ENCODE results near the gene ELL2. TPM values are rescaled to one million over a fixed set of nuclear protein-coding genes. Genes with fewer than 3 reads are reported as not detected.
A peak's percentile ranks its signal among the peaks of the same experiment; 100 is the strongest.

The ELL2 gene
- total and polyA plus RNA-seq, 8 donors, result 15.3 to 62.7 (median 24.3) TPM

- ATAC-seq (peak; percentile 29), DNase-seq (no peak)
- intact Hi-C loops (cut with DNase I), result no loop called here
- TF ChIP-seq, protein P1, sequence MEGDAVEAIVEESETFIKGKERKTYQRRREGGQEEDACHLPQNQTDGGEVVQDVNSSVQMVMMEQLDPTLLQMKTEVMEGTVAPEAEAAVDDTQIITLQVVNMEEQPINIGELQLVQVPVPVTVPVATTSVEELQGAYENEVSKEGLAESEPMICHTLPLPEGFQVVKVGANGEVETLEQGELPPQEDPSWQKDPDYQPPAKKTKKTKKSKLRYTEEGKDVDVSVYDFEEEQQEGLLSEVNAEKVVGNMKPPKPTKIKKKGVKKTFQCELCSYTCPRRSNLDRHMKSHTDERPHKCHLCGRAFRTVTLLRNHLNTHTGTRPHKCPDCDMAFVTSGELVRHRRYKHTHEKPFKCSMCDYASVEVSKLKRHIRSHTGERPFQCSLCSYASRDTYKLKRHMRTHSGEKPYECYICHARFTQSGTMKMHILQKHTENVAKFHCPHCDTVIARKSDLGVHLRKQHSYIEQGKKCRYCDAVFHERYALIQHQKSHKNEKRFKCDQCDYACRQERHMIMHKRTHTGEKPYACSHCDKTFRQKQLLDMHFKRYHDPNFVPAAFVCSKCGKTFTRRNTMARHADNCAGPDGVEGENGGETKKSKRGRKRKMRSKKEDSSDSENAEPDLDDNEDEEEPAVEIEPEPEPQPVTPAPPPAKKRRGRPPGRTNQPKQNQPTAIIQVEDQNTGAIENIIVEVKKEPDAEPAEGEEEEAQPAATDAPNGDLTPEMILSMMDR (IDR thresholded peaks at IDR 0.05), result no peak
- Histone ChIP-seq H3K4me1 (peaks cover 3 to 10% of the 10 kb centered on the region in 2 donors), H3K27me3 (no peaks in the 10 kb centered on the region), H3K36me3 (no peaks in the 10 kb centered on the region), H3K4me3 (no peak overlapping the region), H3K9me3 (no peaks in the 10 kb centered on the region), H3K27ac (no peak overlapping the region)
Measured at GRCh38 chr5:95973793-95974325, 12.2 kb upstream of the ELL2 start.

- no peak overlapping the region for H3K4me3 ChIP-seq
- no peaks in the 10 kb centered on the region for H3K36me3 ChIP-seq
- H3K27ac ChIP-seq, result no peak overlapping the region
- intact Hi-C loops (cut with DNase I), result no loop called here
- no peaks in the 10 kb centered on the region for H3K27me3 ChIP-seq
- TF ChIP-seq, protein P1 (IDR thresholded peaks at IDR 0.05), result no peak
- ATAC-seq, result no peak
- H3K9me3 ChIP-seq, result no peaks in the 10 kb centered on the region
- DNase-seq, result no peak
- peaks cover 3 to 10% of the 10 kb centered on the region in 2 donors for H3K4me1 ChIP-seq
Measured at GRCh38 chr5:95972196-95972595, 10.5 kb upstream of the ELL2 start.

- TF ChIP-seq, protein P1 (IDR thresholded peaks at IDR 0.05), result no peak
- Histone ChIP-seq H3K27me3 (no peaks in the 10 kb centered on the region), H3K36me3 (no peaks in the 10 kb centered on the region), H3K4me1 (peaks cover 3 to 10% of the 10 kb centered on the region in 2 donors), H3K9me3 (no peaks in the 10 kb centered on the region), H3K27ac (no peak overlapping the region), H3K4me3 (no peak overlapping the region)
- DNase-seq, result no peak
- intact Hi-C loops (cut with DNase I), result no loop called here
- no peak for ATAC-seq
Measured at GRCh38 chr5:95970359-95970704, 8.7 kb upstream of the ELL2 start.

GRCh38 chr5:95969651-95970358 lies 8.2 kb upstream of the ELL2 start:
- peak overlapping the region in 1 of 2 donors; percentile 9 for H3K27ac ChIP-seq
- peaks cover 3 to 10% of the 10 kb centered on the region in 2 donors for H3K4me1 ChIP-seq
- ATAC-seq (peak; percentile 17), DNase-seq (no peak)
- intact Hi-C loops (cut with DNase I), result no loop called here
- H3K4me3 ChIP-seq, result no peak overlapping the region
- H3K27me3 ChIP-seq, result no peaks in the 10 kb centered on the region
- no peaks in the 10 kb centered on the region for H3K36me3 ChIP-seq
- no peaks in the 10 kb centered on the region for H3K9me3 ChIP-seq
- TF ChIP-seq, protein P1 (IDR thresholded peaks at IDR 0.05), result no peak

GRCh38 chr5:95969055-95969454 lies 7.4 kb upstream of the ELL2 start:
- intact Hi-C loops (cut with DNase I), result no loop called here

More at GRCh38 chr5:95969055-95969454, 7.4 kb upstream of the ELL2 start:
- H3K36me3 ChIP-seq, result no peaks in the 10 kb centered on the region
- ATAC-seq (no peak), DNase-seq (no peak)
- no peak overlapping the region for H3K27ac ChIP-seq
- peaks cover 0 to 10% of the 10 kb centered on the region in 2 donors for H3K4me1 ChIP-seq
- no peaks in the 10 kb centered on the region for H3K27me3 ChIP-seq
- TF ChIP-seq, protein P1 (IDR thresholded peaks at IDR 0.05), result no peak
- H3K4me3 ChIP-seq, result no peak overlapping the region
- H3K9me3 ChIP-seq, result no peaks in the 10 kb centered on the region
